ENCODE measurements around the gene IKBKE. TPM values are rescaled to one million over a fixed set of nuclear protein-coding genes. Genes with fewer than 3 reads are reported as not detected.

Gene IKBKE
- total RNA-seq, 1 donor from 2014 or later = 7.5 TPM

GRCh38 chr1:206517784-206518183 lies 47.5 kb downstream of the IKBKE start:
- peaks cover 8% of the 10 kb centered on the region for H3K4me1 Mint-ChIP-seq (ENCODE audit: unreplicated experiment)
- no peak for TF ChIP-seq CTCF (IDR thresholded peaks at IDR 0.05)
- H3K36me3 Mint-ChIP-seq (ENCODE audit: unreplicated experiment) = no peaks in the 10 kb centered on the region
- no peak for DNase-seq (ENCODE audit: extremely low spot score, unreplicated experiment)
- H3K9me3 Mint-ChIP-seq (ENCODE audit: unreplicated experiment) = no peaks in the 10 kb centered on the region
- H3K4me3 Mint-ChIP-seq (ENCODE audit: unreplicated experiment) = no peak overlapping the region
- peaks cover 56% of the 10 kb centered on the region for H3K27me3 Mint-ChIP-seq (ENCODE audit: unreplicated experiment)
- no peak overlapping the region for H3K27ac Mint-ChIP-seq (ENCODE audit: unreplicated experiment)

DNA sequence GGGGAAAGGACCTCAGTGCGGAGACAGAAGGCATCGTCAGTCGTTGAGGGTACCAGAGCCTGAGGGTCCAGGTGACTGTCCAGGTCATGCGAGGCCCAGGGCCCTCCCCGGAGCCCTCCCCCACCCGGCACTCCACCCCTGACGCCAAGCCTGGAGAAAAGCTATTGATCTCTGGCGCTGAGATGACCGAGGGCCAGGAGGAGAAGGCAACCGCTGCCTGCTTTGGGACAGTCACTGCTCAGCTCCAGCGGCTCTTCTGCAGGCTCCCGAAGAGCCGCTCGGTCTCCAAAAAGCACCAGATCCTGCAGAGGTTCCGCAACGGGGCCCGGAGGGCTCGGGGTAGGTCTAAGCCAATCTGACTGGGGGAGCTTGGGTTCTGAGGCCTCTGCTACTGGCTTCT lies 47.9 kb downstream of the IKBKE start:
- Mint-ChIP-seq H3K36me3 (ENCODE audit: unreplicated experiment) (no peaks in the 10 kb centered on the region), H3K9me3 (ENCODE audit: unreplicated experiment) (no peaks in the 10 kb centered on the region), H3K27me3 (ENCODE audit: unreplicated experiment) (peaks cover 56% of the 10 kb centered on the region), H3K27ac (ENCODE audit: unreplicated experiment) (no peak overlapping the region), H3K4me3 (ENCODE audit: unreplicated experiment) (no peak overlapping the region), H3K4me1 (ENCODE audit: unreplicated experiment) (peaks cover 8% of the 10 kb centered on the region)
- TF ChIP-seq CTCF (IDR thresholded peaks at IDR 0.05) = no peak
- no peak for DNase-seq (ENCODE audit: extremely low spot score, unreplicated experiment)

GRCh38 chr1:206518743-206519142 lies 48.5 kb downstream of the IKBKE start:
- peaks cover 3% of the 10 kb centered on the region for H3K4me1 Mint-ChIP-seq (ENCODE audit: unreplicated experiment)
- no peak for TF ChIP-seq CTCF (IDR thresholded peaks at IDR 0.05)
- no peaks in the 10 kb centered on the region for H3K9me3 Mint-ChIP-seq (ENCODE audit: unreplicated experiment)

GRCh38 chr1:206521127-206521526 lies 50.9 kb downstream of the IKBKE start:
- H3K9me3 Mint-ChIP-seq (ENCODE audit: unreplicated experiment) = no peaks in the 10 kb centered on the region
- TF ChIP-seq CTCF (IDR thresholded peaks at IDR 0.05) = no peak

More at GRCh38 chr1:206518743-206519142, 48.5 kb downstream of the IKBKE start:
- no peak overlapping the region for H3K4me3 Mint-ChIP-seq (ENCODE audit: unreplicated experiment)
- no peak for DNase-seq (ENCODE audit: extremely low spot score, unreplicated experiment)
- H3K27ac Mint-ChIP-seq (ENCODE audit: unreplicated experiment) = no peak overlapping the region
- no peaks in the 10 kb centered on the region for H3K36me3 Mint-ChIP-seq (ENCODE audit: unreplicated experiment)
- H3K27me3 Mint-ChIP-seq (ENCODE audit: unreplicated experiment) = peaks cover 52% of the 10 kb centered on the region

DNA sequence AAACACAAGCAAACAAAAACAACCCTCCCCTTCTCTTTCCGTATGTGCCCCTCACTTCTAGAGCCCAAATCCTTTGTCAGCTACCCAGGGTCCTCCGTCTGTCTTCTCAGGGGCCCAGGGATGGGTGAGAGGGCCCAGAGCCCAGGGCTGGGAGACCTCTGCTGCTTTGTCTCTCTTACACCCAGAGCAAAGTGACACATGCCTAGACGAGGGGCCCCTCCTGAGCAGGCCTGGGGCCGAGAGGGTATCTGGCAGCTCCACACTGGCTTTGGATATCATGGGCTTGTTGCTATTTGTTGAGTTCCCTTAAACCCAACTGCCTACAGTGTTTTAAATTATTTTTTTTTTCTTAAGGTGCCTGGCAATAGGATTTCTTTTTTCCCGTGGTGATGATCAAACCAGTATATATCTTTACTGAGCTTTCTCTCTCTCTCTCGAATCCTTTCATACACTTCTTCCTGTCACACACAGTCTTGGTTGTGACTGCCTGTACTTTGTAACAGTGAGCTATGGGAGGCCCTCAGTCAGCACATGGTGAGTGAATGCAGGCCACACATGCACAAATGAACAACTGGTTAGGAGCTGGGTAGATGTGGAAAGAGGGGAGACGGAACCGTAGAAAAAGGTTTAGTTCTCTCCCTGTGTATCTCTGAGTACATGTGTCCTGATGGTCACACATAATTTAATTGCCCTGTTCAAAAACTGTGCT lies 51.6 kb downstream of the IKBKE start:
- Mint-ChIP-seq H3K4me3 (ENCODE audit: unreplicated experiment) (no peak overlapping the region), H3K27me3 (ENCODE audit: unreplicated experiment) (peaks cover 27% of the 10 kb centered on the region), H3K4me1 (ENCODE audit: unreplicated experiment) (peaks cover 10% of the 10 kb centered on the region), H3K27ac (ENCODE audit: unreplicated experiment) (no peak overlapping the region), H3K36me3 (ENCODE audit: unreplicated experiment) (no peaks in the 10 kb centered on the region), H3K9me3 (ENCODE audit: unreplicated experiment) (no peaks in the 10 kb centered on the region)
- DNase-seq (ENCODE audit: extremely low spot score, unreplicated experiment) = no peak
- no peak for TF ChIP-seq CTCF (IDR thresholded peaks at IDR 0.05)

More at GRCh38 chr1:206521127-206521526, 50.9 kb downstream of the IKBKE start:
- Mint-ChIP-seq H3K4me3 (ENCODE audit: unreplicated experiment) (no peak overlapping the region), H3K27ac (ENCODE audit: unreplicated experiment) (no peak overlapping the region), H3K4me1 (ENCODE audit: unreplicated experiment) (peaks cover 6% of the 10 kb centered on the region), H3K27me3 (ENCODE audit: unreplicated experiment) (peaks cover 30% of the 10 kb centered on the region), H3K36me3 (ENCODE audit: unreplicated experiment) (no peaks in the 10 kb centered on the region)
- no peak for DNase-seq (ENCODE audit: extremely low spot score, unreplicated experiment)

Measured in osteocyte (in vitro differentiated cells).